Activated CD4-positive, alpha-beta T cell treated with anti-CD3 and anti-CD28 coated beads for 36 hours (primary cell): Measurements from ENCODE around the gene SMYD3. TPM values are rescaled to one million over a fixed set of nuclear protein-coding genes. Genes with fewer than 3 reads are reported as not detected.

ENCODE experiments used
- ATAC-seq: fragments of 200-7000 bp; cut with Tn5 transposase; one replicate; pipeline ENCODE4 v1.10.0; 2021; ENCODE audit warnings: mild to moderate bottlenecking, moderate library complexity
- CTCF ChIA-PET: fragments of 350-600 bp; sonication (Branson Sonifier 250); formaldehyde crosslinking; loops from one replicate; lab custom pipeline; 2021; ENCODE audit warnings: antibody characterized with exemption; lab: Charles Lee
- POLR2A ChIA-PET: fragments of 350-600 bp; sonication (Branson Sonifier 250); formaldehyde crosslinking; loops from one replicate; lab custom pipeline; 2021; ENCODE audit warnings: antibody characterized with exemption, inconsistent platforms; lab: Charles Lee
- DNase-seq: peaks from one replicate; pipeline ENCODE4 v3.0.0-alpha.2; 2020
- H3K27ac Mint-ChIP-seq: one replicate; pipeline ENCODE4 v1.8.0; 2021; ENCODE audit warnings: mixed read lengths
- H3K27me3 Mint-ChIP-seq: one replicate; pipeline ENCODE4 v1.8.0; 2021; ENCODE audit warnings: mixed read lengths
- H3K36me3 Mint-ChIP-seq: one replicate; pipeline ENCODE4 v1.8.0; 2021; ENCODE audit warnings: low read depth, mixed read lengths
- H3K4me1 Mint-ChIP-seq: one replicate; pipeline ENCODE4 v1.8.0; 2021; ENCODE audit warnings: mixed read lengths
- H3K4me3 Mint-ChIP-seq: one replicate; pipeline ENCODE4 v1.8.0; 2021; ENCODE audit warnings: mild to moderate bottlenecking, moderate library complexity, mixed read lengths
- H3K9me3 Mint-ChIP-seq: one replicate; pipeline ENCODE4 v1.8.0; 2021; ENCODE audit warnings: low read depth, mixed read lengths
- intact Hi-C, 2 experiments: fragments of 100-400 bp; cut with DNase I in 1 of 2; cut with micrococcal nuclease in 1 of 2; formaldehyde crosslinking; loops; one replicate each; pipeline versions ENCODE4 v1.14.2 to v1.15.1; 2022 to 2024; cut with DNase I, micrococcal nuclease
- total RNA-seq, 2 experiments: library from RNA; stranded (reverse); gene quantifications; one replicate each; pipeline ENCODE4 v1.2.3, GENCODE V29; 2021

The SMYD3 gene
- total RNA-seq, 2 experiments from 2014 or later, result 17.2 to 18.4 TPM

DNA sequence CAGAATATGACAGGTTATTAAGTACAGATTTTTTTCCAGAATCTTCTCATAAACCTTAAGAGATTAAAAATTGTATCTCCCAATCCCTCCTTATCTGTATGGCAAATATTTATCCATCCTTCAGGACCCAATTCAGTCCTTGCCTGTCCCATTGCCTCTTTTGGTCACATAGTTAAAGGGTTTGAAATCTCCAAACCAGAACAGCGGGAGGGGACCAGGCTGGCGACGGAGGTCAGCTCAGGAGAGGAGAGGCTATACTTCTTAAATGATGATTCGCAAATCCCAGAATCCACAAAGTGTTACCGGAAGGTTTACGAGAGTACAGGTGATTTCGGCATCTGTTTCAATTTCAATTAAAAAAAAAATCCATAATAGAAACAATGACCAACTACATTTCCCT is 572.7 kb downstream of the SMYD3 start:
- Mint-ChIP-seq H3K9me3 (no peaks in the 10 kb centered on the region), H3K4me3 (no peak overlapping the region), H3K36me3 (peaks cover under 1% of the 10 kb centered on the region), H3K27ac (no peak overlapping the region), H3K4me1 (no peaks in the 10 kb centered on the region), H3K27me3 (no peaks in the 10 kb centered on the region)
- no peak for ATAC-seq
- intact Hi-C loops, result no loop called here
- POLR2A ChIA-PET, result no interaction called here
- CTCF ChIA-PET, result no interaction called here
- DNase-seq, result no peak

DNA sequence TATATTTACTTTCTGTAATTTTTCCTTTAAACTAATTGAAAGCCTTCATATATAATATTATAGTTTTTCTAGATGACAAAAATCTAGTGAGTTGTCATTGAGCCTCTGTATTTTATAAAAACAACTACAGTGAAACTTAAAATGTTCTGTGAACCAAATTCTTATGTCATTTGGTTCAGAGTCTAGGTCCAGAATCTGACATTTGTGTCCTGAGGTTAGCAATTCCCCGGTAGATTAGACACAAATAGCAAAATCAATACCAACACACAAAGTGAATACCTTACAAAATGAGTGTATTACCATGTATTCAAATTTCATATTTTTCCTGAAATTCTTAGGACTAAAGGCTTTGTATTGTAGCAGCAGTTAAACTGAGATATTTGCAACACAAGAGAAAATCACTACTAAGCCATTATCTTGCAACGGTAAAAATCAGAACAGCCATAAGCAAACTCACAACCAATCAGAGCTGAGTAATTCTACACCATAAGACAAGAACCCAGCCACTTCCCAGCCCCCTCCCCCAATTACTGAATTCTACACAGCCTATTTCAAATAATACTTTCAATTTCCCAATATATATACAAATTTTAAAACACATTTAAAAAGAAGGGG is 573.5 kb downstream of the SMYD3 start:
- intact Hi-C loops, result no loop called here
- no peak for ATAC-seq
- no peaks in the 10 kb centered on the region for H3K9me3 Mint-ChIP-seq
- DNase-seq, result no peak
- CTCF ChIA-PET, result no interaction called here
- no peak overlapping the region for H3K27ac Mint-ChIP-seq
- POLR2A ChIA-PET, result no interaction called here
- no peak overlapping the region for H3K4me3 Mint-ChIP-seq
- H3K27me3 Mint-ChIP-seq, result no peaks in the 10 kb centered on the region
- peaks cover 7% of the 10 kb centered on the region for H3K36me3 Mint-ChIP-seq
- no peaks in the 10 kb centered on the region for H3K4me1 Mint-ChIP-seq

DNA sequence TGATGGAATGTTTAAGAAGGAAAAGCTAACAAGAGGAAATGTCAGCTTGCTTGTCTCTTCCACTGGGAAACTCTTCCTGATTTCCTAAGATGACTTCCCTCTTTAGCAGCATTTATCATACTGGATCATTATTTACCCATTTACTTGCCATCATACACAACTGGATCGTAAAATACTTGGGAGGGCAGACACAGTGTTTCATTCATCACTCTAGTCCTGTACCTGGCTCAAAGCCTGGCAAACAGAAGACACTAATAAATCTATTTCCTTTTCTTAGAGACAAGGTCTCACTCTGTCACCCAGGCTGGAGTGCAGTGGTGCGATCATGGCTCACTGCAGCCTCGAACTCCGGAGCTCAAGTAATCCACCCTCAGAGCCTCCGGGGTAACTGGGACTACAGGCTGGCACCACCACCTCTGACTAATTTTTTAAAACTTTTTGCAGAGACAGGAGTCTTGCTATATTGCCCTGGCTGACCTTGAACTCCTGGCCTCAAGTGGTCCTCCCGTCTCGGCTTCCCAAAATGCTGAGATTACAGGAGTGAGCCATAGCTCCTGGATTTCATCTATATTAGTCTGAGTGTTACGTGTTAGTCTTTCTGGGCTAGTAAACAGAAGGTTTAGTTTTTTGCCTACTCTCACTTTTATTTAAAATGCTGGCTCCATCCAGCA is 574.6 kb downstream of the SMYD3 start:
- ChIA-PET POLR2A (no interaction called here), CTCF (interaction anchor here (0.6 kb wide), 1 partner anchor 56 kb away, joined by 3 read pairs; no protein-coding TSS in a partner anchor)
- intact Hi-C loops, result no loop called here
- no peaks in the 10 kb centered on the region for H3K27me3 Mint-ChIP-seq
- no peak overlapping the region for H3K27ac Mint-ChIP-seq
- H3K4me3 Mint-ChIP-seq, result no peak overlapping the region
- ATAC-seq, result no peak
- H3K4me1 Mint-ChIP-seq, result no peaks in the 10 kb centered on the region
- no peak for DNase-seq
- no peaks in the 10 kb centered on the region for H3K9me3 Mint-ChIP-seq
- H3K36me3 Mint-ChIP-seq, result peaks cover 12% of the 10 kb centered on the region

DNA sequence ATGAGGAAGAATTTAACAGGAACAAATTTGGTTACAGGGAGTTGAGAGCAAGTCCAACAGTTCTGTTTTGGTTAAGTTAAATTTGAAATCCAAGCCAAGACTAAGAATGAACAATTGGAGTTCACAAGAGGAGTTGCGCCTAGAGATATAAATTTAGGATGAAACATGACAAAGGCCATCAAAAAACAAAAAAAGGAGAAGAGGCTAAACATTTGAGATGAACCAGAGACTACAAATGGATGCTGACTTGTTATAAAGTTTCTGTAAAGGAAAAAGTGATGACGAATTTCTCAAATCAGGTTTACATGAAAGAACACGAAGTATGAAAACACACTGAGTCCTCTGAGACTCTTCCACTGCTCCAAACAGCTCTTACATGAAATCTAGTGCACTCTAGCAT is 575.6 kb downstream of the SMYD3 start:
- Mint-ChIP-seq H3K9me3 (no peaks in the 10 kb centered on the region), H3K4me1 (no peaks in the 10 kb centered on the region), H3K4me3 (no peak overlapping the region), H3K27ac (no peak overlapping the region), H3K36me3 (peaks cover 13% of the 10 kb centered on the region), H3K27me3 (no peaks in the 10 kb centered on the region)
- no peak for DNase-seq
- intact Hi-C loops, result no loop called here
- ChIA-PET POLR2A (no interaction called here), CTCF (no interaction called here)
- ATAC-seq, result no peak

DNA sequence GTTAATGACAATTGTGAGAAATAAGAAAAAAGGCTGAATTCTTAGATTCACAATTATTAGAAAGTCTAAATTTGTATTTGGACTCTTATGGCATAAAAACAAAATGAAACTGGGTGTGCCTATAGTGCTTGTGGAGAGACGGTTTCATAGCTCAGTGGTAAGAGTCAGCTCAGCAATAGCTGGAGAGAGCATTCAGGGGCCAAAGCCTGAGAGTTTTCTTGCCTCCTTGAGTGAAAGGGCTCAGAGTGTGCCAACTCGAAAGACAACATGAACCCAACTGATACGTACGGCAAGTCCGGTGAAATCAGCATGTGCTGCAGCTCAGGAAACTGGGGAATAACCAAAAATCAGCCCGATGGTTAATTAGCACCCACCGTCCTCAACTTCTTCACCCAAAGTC is 577.9 kb downstream of the SMYD3 start:
- CTCF ChIA-PET, result no interaction called here
- intact Hi-C loops, result no loop called here
- H3K36me3 Mint-ChIP-seq, result peaks cover 15% of the 10 kb centered on the region
- ATAC-seq, result no peak
- POLR2A ChIA-PET, result no interaction called here
- H3K27me3 Mint-ChIP-seq, result no peaks in the 10 kb centered on the region
- no peaks in the 10 kb centered on the region for H3K9me3 Mint-ChIP-seq
- no peak for DNase-seq
- H3K4me1 Mint-ChIP-seq, result no peaks in the 10 kb centered on the region
- no peak overlapping the region for H3K27ac Mint-ChIP-seq
- no peak overlapping the region for H3K4me3 Mint-ChIP-seq

DNA sequence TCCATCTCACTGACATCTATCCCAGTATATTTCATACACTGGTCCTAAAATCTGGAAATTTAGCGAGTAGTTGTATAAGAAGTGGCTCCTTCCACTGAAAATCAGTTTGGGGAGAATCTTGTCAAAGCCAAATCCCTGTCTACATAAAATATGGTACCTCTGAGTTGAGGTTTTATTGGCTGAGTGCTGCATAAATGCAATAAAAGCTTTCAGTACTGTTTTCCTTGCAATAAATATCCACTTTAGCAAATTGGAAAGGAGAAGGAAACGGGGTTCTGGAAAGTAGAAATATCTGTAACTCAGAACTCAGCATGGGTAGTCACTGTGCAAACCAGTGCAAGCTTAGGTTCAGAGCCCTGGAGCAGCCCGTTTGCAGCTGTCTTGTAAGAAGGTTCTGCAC is 580.2 kb downstream of the SMYD3 start:
- Mint-ChIP-seq H3K9me3 (no peaks in the 10 kb centered on the region), H3K36me3 (peaks cover 15% of the 10 kb centered on the region), H3K27ac (no peak overlapping the region), H3K4me1 (no peaks in the 10 kb centered on the region), H3K27me3 (no peaks in the 10 kb centered on the region), H3K4me3 (no peak overlapping the region)
- intact Hi-C loops, result no loop called here
- no peak for ATAC-seq
- DNase-seq, result no peak
- CTCF ChIA-PET, result no interaction called here
- POLR2A ChIA-PET, result no interaction called here

DNA sequence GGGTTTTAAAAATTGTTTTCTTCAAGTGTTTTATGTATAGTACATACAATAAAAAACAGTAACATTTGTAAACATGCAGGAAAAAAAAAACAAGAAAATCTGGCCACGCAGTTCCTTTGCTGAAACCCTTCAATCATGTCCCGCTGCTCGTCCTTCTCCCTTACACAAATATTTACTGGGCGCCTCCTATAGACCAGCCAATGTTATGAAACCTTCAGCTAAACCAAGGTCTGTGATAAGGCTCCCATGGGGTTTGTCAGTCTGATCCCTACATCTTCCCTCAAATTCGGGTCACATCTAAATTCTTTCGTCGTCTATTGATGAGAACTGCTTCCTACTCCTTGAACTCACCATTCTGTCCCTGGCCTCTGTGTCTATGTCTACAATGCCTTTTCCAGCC is 583.9 kb downstream of the SMYD3 start:
- POLR2A ChIA-PET, result no interaction called here
- Mint-ChIP-seq H3K27ac (no peak overlapping the region), H3K4me1 (no peaks in the 10 kb centered on the region), H3K36me3 (peaks cover 8% of the 10 kb centered on the region), H3K4me3 (no peak overlapping the region), H3K9me3 (peaks cover 2% of the 10 kb centered on the region), H3K27me3 (no peaks in the 10 kb centered on the region)
- DNase-seq (no peak), ATAC-seq (no peak)
- CTCF ChIA-PET, result no interaction called here
- intact Hi-C loops, result no loop called here

DNA sequence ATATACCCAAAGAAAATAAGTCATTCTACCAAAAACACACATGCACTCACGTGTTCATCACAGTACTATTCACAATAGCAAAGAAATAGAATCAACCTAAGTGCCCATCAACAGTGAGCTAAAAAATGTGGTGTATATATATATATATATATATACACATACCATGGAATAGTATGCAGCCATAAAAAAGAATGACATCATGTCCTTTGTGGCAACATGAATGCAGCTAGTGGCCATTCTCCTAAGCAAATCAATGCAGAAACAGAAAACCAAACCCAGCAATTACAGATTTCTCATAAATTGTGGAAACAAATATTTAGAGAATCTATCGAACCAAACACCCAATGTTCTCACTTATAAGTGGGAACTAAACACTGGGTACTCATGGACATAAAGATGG is 585.7 kb downstream of the SMYD3 start:
- H3K4me1 Mint-ChIP-seq, result no peaks in the 10 kb centered on the region
- peaks cover 2% of the 10 kb centered on the region for H3K9me3 Mint-ChIP-seq
- H3K36me3 Mint-ChIP-seq, result peaks cover 2% of the 10 kb centered on the region
- DNase-seq, result no peak
- no peak overlapping the region for H3K4me3 Mint-ChIP-seq
- POLR2A ChIA-PET, result no interaction called here
- intact Hi-C loops, result no loop called here
- H3K27ac Mint-ChIP-seq, result no peak overlapping the region
- ATAC-seq, result no peak
- CTCF ChIA-PET, result no interaction called here
- H3K27me3 Mint-ChIP-seq, result no peaks in the 10 kb centered on the region

DNA sequence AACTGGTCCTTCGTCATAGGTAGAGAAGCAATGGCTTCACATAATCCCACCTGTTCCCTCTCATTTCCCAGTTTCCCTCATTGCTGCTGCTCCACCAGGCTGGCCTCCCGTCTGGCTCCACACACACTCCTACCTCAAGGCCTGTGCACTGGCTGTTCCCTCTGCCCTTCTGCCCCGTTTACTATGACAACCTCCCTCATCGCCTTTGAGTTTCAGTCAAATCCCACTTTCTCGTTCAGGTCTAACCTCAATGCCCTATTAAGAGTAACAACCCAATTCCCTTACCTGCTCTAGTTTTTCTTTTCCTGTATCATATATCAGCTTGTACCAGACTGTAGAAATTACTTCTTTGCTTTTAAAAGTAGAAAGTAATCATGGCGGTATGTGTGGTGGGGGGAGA is 589.7 kb downstream of the SMYD3 start:
- H3K27ac Mint-ChIP-seq, result no peak overlapping the region
- H3K27me3 Mint-ChIP-seq, result no peaks in the 10 kb centered on the region
- H3K36me3 Mint-ChIP-seq, result peaks cover 20% of the 10 kb centered on the region
- no peak overlapping the region for H3K4me3 Mint-ChIP-seq
- intact Hi-C loops, result no loop called here
- H3K4me1 Mint-ChIP-seq, result no peaks in the 10 kb centered on the region
- no peak for ATAC-seq
- no peak for DNase-seq
- CTCF ChIA-PET, result no interaction called here
- POLR2A ChIA-PET, result no interaction called here
- H3K9me3 Mint-ChIP-seq, result peaks cover 7% of the 10 kb centered on the region

DNA sequence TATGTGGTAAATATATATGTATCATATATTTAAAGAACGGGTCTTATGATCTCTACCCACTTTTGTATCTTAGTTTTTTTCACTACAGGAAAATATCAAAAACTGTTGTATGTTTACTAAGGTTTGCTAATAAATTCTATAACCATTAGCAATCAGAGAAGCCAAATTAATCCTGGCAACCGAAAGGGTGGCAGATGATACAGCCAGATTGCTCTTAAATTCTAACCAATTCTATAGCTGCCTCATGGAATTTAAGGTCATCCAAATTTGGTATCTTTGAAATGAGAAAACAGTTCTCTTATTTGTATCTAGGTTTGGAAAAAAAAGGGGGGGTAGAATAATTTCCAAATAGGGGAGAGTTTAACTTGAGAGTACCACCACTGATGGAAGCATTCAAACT is 591.2 kb downstream of the SMYD3 start:
- DNase-seq (no peak), ATAC-seq (no peak)
- Mint-ChIP-seq H3K27ac (no peak overlapping the region), H3K4me1 (no peaks in the 10 kb centered on the region), H3K4me3 (no peak overlapping the region), H3K27me3 (no peaks in the 10 kb centered on the region), H3K9me3 (peaks cover 7% of the 10 kb centered on the region), H3K36me3 (peaks cover 24% of the 10 kb centered on the region)
- intact Hi-C loops, result no loop called here
- ChIA-PET POLR2A (no interaction called here), CTCF (no interaction called here)

DNA sequence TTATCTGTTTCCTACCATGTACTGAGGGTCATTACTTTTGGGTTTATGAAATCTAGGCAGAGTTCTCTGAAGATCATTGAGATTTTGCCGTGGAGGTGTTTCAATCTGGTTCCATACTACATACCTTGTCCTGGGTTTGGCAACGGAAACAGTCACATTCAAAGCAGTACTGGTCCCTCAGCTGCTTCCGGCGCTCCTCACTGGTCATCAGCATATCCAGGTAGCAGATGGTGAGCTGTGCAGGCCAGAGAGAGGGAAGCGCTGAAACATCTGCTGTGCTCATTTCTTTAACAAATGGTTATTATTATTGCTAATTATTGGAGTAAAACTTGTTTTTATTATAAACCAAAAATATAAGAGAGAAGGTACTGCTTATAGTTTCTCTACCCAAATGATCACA is 591.7 kb downstream of the SMYD3 start:
- ATAC-seq (no peak), DNase-seq (no peak)
- intact Hi-C loops, result no loop called here
- CTCF ChIA-PET, result no interaction called here
- Mint-ChIP-seq H3K4me1 (no peaks in the 10 kb centered on the region), H3K27me3 (no peaks in the 10 kb centered on the region), H3K27ac (no peak overlapping the region), H3K9me3 (peaks cover 6% of the 10 kb centered on the region), H3K36me3 (peaks cover 24% of the 10 kb centered on the region), H3K4me3 (no peak overlapping the region)
- POLR2A ChIA-PET, result no interaction called here

DNA sequence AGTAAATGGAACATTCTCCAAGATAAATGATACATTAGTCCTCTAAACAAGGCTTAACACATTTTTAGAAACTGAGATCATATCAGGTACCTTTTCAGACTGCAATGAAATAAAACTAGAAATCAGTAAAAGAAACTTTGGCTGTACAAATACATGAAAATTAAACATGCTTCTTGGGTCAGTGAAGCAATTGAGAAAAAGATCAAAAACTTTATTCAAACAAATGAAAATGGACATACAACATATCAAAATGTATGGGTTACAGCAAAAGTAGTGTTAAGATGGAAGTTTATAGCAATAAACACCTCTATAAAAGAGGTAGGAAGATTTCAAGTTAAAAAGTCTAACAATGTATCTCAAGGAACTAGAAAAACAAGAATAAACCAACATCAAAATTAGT is 598.5 kb downstream of the SMYD3 start:
- H3K27me3 Mint-ChIP-seq, result no peaks in the 10 kb centered on the region
- ChIA-PET POLR2A (no interaction called here), CTCF (no interaction called here)
- peaks cover 23% of the 10 kb centered on the region for H3K36me3 Mint-ChIP-seq
- ATAC-seq, result no peak
- H3K4me3 Mint-ChIP-seq, result no peak overlapping the region
- peaks cover 2% of the 10 kb centered on the region for H3K9me3 Mint-ChIP-seq
- H3K27ac Mint-ChIP-seq, result no peak overlapping the region
- DNase-seq, result no peak
- no peaks in the 10 kb centered on the region for H3K4me1 Mint-ChIP-seq
- intact Hi-C loops, result no loop called here
